GM21576 (cell line): ENCODE results near the gene CHCHD10.

ENCODE experiments used
- ATAC-seq: cut with Tn5 transposase; IDR thresholded peaks from one replicate; pipeline ENCODE4 v1.9.1; 2021; ENCODE audit warnings: mild to moderate bottlenecking, moderate library complexity; ENCODE audit not compliant: unreplicated experiment

The CHCHD10 gene

DNA sequence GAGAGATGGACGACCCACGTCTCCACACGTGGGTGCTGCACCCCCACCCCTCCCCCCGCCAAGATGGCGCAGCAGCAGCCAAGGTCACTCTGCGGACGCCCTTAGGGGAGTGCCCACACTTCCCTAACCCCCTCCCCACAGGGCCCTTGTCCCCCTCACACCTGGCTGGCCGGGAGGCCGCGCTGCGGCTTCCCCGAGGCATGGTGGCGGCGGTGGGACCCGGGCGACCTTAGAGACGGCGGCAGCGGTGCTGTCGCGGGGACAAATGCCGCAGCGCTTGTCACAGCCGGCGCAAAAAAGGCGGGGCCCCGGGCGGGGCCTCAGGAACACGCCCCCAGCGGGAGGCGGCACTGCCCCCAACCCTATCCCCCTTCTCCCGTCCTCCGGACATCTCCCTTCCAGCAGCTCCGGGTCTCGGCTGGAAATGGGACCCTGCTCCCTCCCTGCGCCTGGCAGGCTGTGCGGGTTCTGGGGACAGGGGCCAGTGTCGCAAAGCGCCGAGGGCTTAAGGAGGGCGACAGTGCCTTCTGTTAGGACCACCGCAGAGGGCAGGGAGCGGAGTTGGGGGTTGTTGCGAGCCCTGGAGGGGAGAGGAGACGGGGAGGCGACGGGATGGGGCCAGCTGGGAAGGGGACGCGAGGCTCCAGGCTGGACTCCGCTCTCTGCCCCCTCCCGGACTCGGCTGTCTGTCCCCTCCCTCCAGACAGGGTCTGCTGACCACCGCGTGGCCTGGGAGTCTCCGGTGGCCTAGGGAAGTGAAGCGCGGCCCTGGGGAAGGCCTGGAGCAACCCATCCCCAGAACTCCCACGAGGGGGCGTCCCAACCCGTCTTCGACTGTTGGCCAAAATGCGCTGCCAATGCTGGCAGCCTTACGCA is at the start of gene CHCHD10:
Gene CHCHD10 (minus strand): TSS at position 300 of the 876 bp plus-strand sequence. CDS start 98 bp downstream, at position 202.
- ATAC-seq, result no peak

- no peak for ATAC-seq
Observed at GRCh38 chr22:23817146-23817545, 49.4 kb upstream of the CHCHD10 start.

GRCh38 chr22:23816156-23816976 is 48.6 kb upstream of the CHCHD10 start:
- no peak for ATAC-seq

GRCh38 chr22:23815541-23816155 is 47.9 kb upstream of the CHCHD10 start:
- no peak for ATAC-seq

DNA sequence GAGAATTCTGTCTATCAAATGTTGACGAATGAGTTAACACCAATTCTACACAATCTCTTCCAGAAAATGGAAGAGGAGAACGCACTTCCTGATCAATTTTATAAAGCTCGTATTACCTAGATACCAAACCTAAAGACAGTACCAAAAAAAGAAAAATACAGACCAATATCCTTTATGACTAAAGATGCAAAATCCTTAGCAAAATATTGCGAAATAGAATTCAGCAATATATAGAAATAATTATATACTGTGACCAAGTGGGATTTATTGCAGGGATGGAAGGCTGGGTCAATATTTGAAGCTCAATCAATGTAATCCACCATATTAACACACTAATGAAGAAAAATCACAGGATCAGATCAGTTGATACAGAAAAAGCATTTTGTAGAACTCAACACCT is 44.6 kb upstream of the CHCHD10 start:
- no peak for ATAC-seq

- no peak for ATAC-seq
Observed at GRCh38 chr22:23806837-23807236, 39.1 kb upstream of the CHCHD10 start.

GRCh38 chr22:23804781-23805291 is 37.1 kb upstream of the CHCHD10 start:
- no peak for ATAC-seq

DNA sequence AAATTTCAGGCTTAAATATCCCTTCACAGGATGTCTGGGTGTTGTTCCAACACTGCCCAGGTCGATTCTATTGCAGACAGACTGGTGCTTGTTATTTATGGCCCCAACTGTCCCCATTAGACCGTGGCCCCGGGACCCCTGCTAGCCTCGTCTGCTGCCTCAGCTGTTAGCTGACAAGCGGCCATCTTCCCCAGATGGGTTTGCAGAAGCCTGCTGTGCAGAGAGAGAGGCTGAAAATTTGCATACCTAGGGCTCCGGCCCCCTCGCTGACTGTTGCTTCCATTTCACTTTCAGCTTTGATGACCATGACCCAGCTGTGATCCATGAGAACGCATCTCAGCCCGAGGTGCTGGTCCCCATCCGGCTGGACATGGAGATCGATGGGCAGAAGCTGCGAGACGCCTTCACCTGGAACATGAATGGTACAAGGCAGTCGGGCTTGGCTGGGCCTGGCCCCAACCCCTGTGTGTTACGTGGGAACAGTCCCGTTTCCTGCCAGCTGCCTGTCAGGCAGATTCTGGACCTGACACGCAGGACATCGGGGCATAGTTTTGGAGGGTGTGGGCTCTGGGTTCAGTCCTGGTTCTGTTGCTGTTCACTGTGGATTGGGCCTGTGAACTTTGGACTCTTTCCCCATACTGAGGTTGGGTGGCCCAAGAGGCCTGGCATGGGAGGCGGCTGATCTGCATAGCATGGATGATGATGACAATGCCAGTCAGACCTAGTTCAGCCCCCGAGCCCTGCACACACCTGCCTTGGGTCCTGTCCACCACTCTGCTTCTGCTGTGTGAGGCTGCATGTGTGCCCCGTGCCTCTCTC is 35.4 kb upstream of the CHCHD10 start:
- no peak for ATAC-seq

- ATAC-seq, result no peak
Observed at GRCh38 chr22:23801886-23802377, 34.2 kb upstream of the CHCHD10 start.

GRCh38 chr22:23801238-23801821 is 33.6 kb upstream of the CHCHD10 start:
- no peak for ATAC-seq

GRCh38 chr22:23800297-23801237 is 32.8 kb upstream of the CHCHD10 start:
- peak; percentile 45 for ATAC-seq

GRCh38 chr22:23796461-23796860 is 28.7 kb upstream of the CHCHD10 start:
- no peak for ATAC-seq

- no peak for ATAC-seq
Observed at GRCh38 chr22:23793326-23793725, 25.6 kb upstream of the CHCHD10 start.

DNA sequence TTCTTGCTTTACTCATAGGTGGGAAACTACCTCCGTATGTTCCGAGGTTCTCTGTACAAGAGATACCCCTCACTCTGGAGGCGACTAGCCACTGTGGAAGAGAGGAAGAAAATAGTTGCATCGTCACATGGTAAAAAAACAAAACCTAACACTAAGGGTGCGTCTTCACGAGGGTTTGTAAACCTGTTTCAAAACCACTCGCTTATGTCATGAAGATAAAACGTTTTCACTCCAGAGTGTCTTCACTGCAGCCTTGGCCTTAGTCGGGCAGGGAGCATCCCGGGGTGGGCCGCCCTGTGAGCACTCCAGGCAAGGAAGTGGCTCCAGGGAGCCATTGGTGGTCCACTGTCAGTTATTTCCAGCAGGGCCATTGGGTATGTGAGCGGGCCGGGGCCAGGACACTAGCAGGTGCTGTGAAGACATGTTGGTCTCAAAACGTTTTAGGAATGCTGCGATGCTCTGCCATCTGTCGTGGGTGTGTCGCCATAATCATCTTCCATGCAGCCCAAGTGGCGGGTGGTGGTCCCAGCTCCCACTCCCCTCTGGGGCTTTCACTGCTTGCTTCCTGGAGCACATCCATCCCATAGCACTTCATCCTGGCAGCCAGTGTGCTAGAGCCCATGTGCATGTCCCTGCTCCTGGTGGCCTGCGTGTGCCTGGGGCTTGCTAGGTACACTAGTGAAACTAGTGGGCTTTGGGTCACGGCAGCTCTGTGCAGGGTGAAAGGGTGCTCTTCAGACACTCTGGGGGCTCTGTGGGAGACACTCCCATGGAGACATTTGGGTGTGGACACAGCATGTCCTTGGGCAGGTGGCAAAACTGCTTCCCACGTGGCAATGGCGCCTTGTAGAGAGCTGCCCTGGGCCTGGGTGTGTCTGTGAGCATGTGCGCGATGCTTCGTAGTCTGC is 24.2 kb upstream of the CHCHD10 start:
- no peak for ATAC-seq

DNA sequence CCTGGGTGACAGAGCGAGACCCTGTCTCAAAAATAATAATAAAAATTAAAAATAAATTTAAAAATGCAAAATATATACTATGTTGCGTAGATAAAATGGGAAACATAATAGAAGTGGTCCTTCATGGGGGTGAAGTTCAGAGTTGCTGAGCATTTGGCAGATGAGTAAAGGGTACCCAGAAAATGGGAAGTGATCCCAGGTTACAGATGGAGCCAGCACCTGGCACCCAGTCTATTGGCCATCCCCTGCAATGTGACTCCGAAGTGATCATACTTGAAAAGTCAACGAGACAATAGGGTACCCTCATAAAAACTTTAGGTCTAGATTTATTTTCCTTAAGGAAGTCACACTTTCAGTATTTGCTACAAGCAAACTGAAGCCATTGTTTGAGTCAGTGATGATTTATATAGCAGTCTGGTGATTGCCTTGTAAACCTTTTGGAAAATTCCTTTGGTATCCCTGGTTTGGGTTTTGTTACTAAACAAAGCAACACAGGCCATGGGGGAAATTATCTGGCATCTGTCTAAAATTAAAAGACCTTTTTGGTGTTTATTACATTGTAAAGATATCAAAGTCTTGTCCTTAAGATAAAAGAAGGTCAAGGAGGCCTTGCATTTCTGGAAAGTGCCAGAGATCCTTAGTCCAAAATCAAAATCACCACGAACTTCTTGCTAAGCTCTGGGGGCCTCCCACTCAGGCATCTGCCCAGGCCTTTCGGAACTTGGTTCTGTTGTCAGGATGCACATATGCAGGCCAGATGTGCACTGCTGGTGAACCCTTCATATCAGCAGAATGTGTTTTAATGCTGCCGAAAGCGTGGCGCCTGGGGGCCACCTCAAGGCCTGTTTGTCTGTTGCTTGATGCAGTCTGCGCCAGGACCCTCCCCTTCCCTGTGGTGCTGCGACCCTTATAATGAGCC is 23.3 kb upstream of the CHCHD10 start:
- no peak for ATAC-seq

DNA sequence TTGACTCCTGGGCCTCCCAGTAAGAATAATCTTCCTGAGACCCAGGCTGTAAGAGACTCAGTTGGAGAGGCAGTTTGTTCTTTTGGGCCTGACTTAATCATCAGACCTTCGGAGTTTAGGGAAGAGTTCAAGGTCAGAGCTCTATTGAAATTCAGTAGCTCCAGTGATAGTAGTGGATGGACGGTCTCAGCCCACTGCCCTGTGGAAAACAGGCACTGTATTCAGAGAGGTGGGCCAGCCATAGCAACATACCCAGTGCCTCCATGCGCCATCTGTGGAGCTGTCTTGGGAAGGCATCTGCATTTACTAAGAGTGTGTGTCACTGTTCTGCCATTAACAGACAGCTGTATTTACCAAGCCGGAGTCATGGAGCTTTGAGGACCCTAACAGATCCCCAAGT is 21.9 kb upstream of the CHCHD10 start:
- no peak for ATAC-seq

GRCh38 chr22:23789121-23789520 is 21.3 kb upstream of the CHCHD10 start:
- no peak for ATAC-seq
